HEK293 (cell line): ENCODE data around the gene EIF3L.

Experiments
- CTCF ChIP-seq: fragments of 450-650 bp; formaldehyde crosslinking; IDR thresholded peaks from 2 replicates; pipeline ENCODE4 v1.5.1; 2016; ENCODE audit warnings: missing biosample characterization, missing genetic modification characterization
- EGR2 ChIP-seq: fragments of 450-650 bp; formaldehyde crosslinking; IDR thresholded peaks from 2 replicates; pipeline ENCODE4 v1.5.1; 2016; ENCODE audit warnings: low read depth, missing biosample characterization, missing genetic modification characterization
- GLIS2 ChIP-seq: fragments of 450-650 bp; formaldehyde crosslinking; IDR thresholded peaks from 2 replicates; pipeline ENCODE4 v1.5.1; 2016; ENCODE audit warnings: missing biosample characterization, missing genetic modification characterization
- KLF10 ChIP-seq: fragments of 450-650 bp; IDR thresholded peaks from 2 replicates; pipeline ENCODE4 v1.5.1; 2018; ENCODE audit warnings: missing biosample characterization, mild to moderate bottlenecking, missing genetic modification characterization
- OVOL3 ChIP-seq: fragments of 450-650 bp; formaldehyde crosslinking; IDR thresholded peaks from 2 replicates; pipeline ENCODE4 v1.5.1; 2016; ENCODE audit warnings: missing biosample characterization, missing genetic modification characterization
- PRDM4 ChIP-seq: fragments of 450-650 bp; formaldehyde crosslinking; IDR thresholded peaks from 2 replicates; pipeline ENCODE4 v1.5.1; 2017; ENCODE audit warnings: missing biosample characterization, missing genetic modification characterization
- SETDB1 ChIP-seq: IDR thresholded peaks from one replicate; pipeline ENCODE4 v1.6.1; 2017; ENCODE audit warnings: mild to moderate bottlenecking, low read length, moderate library complexity, mixed read lengths; ENCODE audit not compliant: insufficient read length
- ZBTB17 ChIP-seq: fragments of 450-650 bp; formaldehyde crosslinking; IDR thresholded peaks from 2 replicates; pipeline ENCODE4 v1.5.1; 2016; ENCODE audit warnings: missing biosample characterization, missing genetic modification characterization
- ZBTB21 ChIP-seq: fragments of 450-650 bp; formaldehyde crosslinking; IDR thresholded peaks from 2 replicates; pipeline ENCODE4 v1.5.1; 2017; ENCODE audit warnings: missing biosample characterization, missing genetic modification characterization
- ZBTB26 ChIP-seq: fragments of 450-650 bp; formaldehyde crosslinking; optimal IDR thresholded peaks from 2 replicates; pipeline ENCODE3; 2016; ENCODE audit warnings: missing biosample characterization, mild to moderate bottlenecking, missing genetic modification characterization
- ZBTB48 ChIP-seq: fragments of 450-650 bp; formaldehyde crosslinking; IDR thresholded peaks from 2 replicates; pipeline ENCODE4 v1.5.1; 2016; ENCODE audit warnings: missing biosample characterization, missing genetic modification characterization
- ZFP69B ChIP-seq: fragments of 450-650 bp; formaldehyde crosslinking; IDR thresholded peaks from 2 replicates; pipeline ENCODE4 v1.5.1; 2016; ENCODE audit warnings: missing biosample characterization, missing genetic modification characterization
- ZNF112 ChIP-seq: fragments of 450-650 bp; formaldehyde crosslinking; IDR thresholded peaks from 2 replicates; pipeline ENCODE4 v1.5.0; 2017; ENCODE audit warnings: missing biosample characterization, missing genetic modification characterization
- ZNF114 ChIP-seq: fragments of 450-650 bp; formaldehyde crosslinking; IDR thresholded peaks from 2 replicates; pipeline ENCODE4 v1.5.0; 2017; ENCODE audit warnings: missing biosample characterization, missing genetic modification characterization
- ZNF248 ChIP-seq: fragments of 450-650 bp; formaldehyde crosslinking; IDR thresholded peaks from 2 replicates; pipeline ENCODE4 v1.5.1; 2017; ENCODE audit warnings: missing biosample characterization, missing genetic modification characterization
- ZNF280D ChIP-seq: fragments of 450-650 bp; formaldehyde crosslinking; IDR thresholded peaks from 2 replicates; pipeline ENCODE4 v1.5.1; 2016; ENCODE audit warnings: missing biosample characterization, missing genetic modification characterization
- ZNF302 ChIP-seq: fragments of 450-650 bp; formaldehyde crosslinking; IDR thresholded peaks from 2 replicates; pipeline ENCODE4 v1.5.1; 2016; ENCODE audit warnings: missing biosample characterization, missing genetic modification characterization, low read depth
- ZNF433 ChIP-seq: fragments of 450-650 bp; formaldehyde crosslinking; IDR thresholded peaks from 2 replicates; pipeline ENCODE4 v1.5.1; 2016; ENCODE audit warnings: missing biosample characterization, missing genetic modification characterization, low read depth
- ZNF449 ChIP-seq: fragments of 450-650 bp; formaldehyde crosslinking; IDR thresholded peaks from 2 replicates; pipeline ENCODE4 v1.5.1; 2017; ENCODE audit warnings: missing biosample characterization, mild to moderate bottlenecking, missing genetic modification characterization, moderate library complexity
- ZNF473 ChIP-seq: fragments of 450-650 bp; formaldehyde crosslinking; IDR thresholded peaks from 2 replicates; pipeline ENCODE4 v1.5.1; 2017; ENCODE audit warnings: missing biosample characterization, missing genetic modification characterization
- ZNF580 ChIP-seq: fragments of 450-650 bp; formaldehyde crosslinking; IDR thresholded peaks from 2 replicates; pipeline ENCODE4 v1.5.1; 2016; ENCODE audit warnings: missing biosample characterization, missing genetic modification characterization
- ZNF692 ChIP-seq: fragments of 450-650 bp; formaldehyde crosslinking; IDR thresholded peaks from 2 replicates; pipeline ENCODE4 v1.5.1; 2016; ENCODE audit warnings: missing biosample characterization, missing genetic modification characterization
- ZNF701 ChIP-seq: fragments of 450-650 bp; formaldehyde crosslinking; IDR thresholded peaks from 2 replicates; pipeline ENCODE4 v1.5.1; 2016; ENCODE audit warnings: missing biosample characterization, missing genetic modification characterization
- ZNF704 ChIP-seq: fragments of 450-650 bp; formaldehyde crosslinking; IDR thresholded peaks from 2 replicates; pipeline ENCODE4 v1.5.1; 2016; ENCODE audit warnings: missing biosample characterization, missing genetic modification characterization

Gene EIF3L

GRCh38 chr22:37802310-37803194, 46.7 kb upstream of the EIF3L start (continued):
- TF ChIP-seq ZNF280D (tag by site-specific recombination) (no peak), ZNF449 (tag by site-specific recombination) (no peak), ZNF704 (tag by site-specific recombination) (no peak), ZNF580 (tag by site-specific recombination) (peak; percentile 22; the same call in 1 of the 2 replicates), ZBTB26 (tag by site-specific recombination) (peak; percentile 81), OVOL3 (tag by site-specific recombination) (no peak), EGR2 (tag by site-specific recombination) (peak; percentile 38), ZNF433 (no peak), ZNF248 (tag by site-specific recombination) (no peak), ZNF692 (tag by site-specific recombination) (peak; percentile 99), KLF10 (tag by site-specific recombination) (peak; percentile 80), GLIS2 (tag by site-specific recombination) (peak; percentile 67), PRDM4 (tag by site-specific recombination) (peak; percentile 68), CTCF (tag by site-specific recombination) (no peak; the same call in 1 of the 2 replicates), ZNF302 (tag by site-specific recombination) (no peak), SETDB1 (no peak), ZFP69B (tag by site-specific recombination) (peak; percentile 96), ZNF114 (tag by site-specific recombination) (no peak), ZBTB48 (tag by site-specific recombination) (peak; percentile 24), ZNF473 (tag by site-specific recombination) (no peak), ZNF112 (tag by site-specific recombination) (no peak), ZNF701 (tag by site-specific recombination) (no peak), ZBTB17 (tag by site-specific recombination) (peak; percentile 54; the same call in 1 of the 2 replicates), ZBTB21 (tag by site-specific recombination) (no peak)
